Measurements from ENCODE around the gene ULK1.

ULK1 gene

GRCh38 chr12:131894313-131894860 is at the start of gene ULK1:
Gene ULK1 (plus strand): TSS chr12:131894622. CDS start chr12:131895002, 380 bp downstream.
- DNase-seq (ENCODE audit: low read depth in 1 of 2, low spot score in 1 of 2) = peak; percentile 85 to 90

GRCh38 chr12:131844656-131845055 is 49.8 kb upstream of the ULK1 start:
- DNase-seq (ENCODE audit: low read depth in 1 of 2, low spot score in 1 of 2) = no peak

GRCh38 chr12:131845121-131845520 is 49.3 kb upstream of the ULK1 start:
- no peak for DNase-seq (ENCODE audit: low read depth in 1 of 2, low spot score in 1 of 2)

GRCh38 chr12:131847456-131847855 is 47.0 kb upstream of the ULK1 start:
- no peak for DNase-seq (ENCODE audit: low read depth in 1 of 2, low spot score in 1 of 2)

- DNase-seq (ENCODE audit: low read depth in 1 of 2, low spot score in 1 of 2) = no peak
These were observed 45.7 kb upstream of the ULK1 start for GRCh38 chr12:131848753-131849152.

GRCh38 chr12:131849700-131850553 is 44.5 kb upstream of the ULK1 start:
- DNase-seq (ENCODE audit: low read depth in 1 of 2, low spot score in 1 of 2) = no peak

- no peak for DNase-seq (ENCODE audit: low read depth in 1 of 2, low spot score in 1 of 2)
These were observed 43.4 kb upstream of the ULK1 start for GRCh38 chr12:131850856-131851559.

- no peak for DNase-seq (ENCODE audit: low read depth in 1 of 2, low spot score in 1 of 2)
These were observed 42.5 kb upstream of the ULK1 start for GRCh38 chr12:131851741-131852550.

GRCh38 chr12:131852551-131853299 is 41.7 kb upstream of the ULK1 start:
- DNase-seq (ENCODE audit: low read depth in 1 of 2, low spot score in 1 of 2) = no peak

GRCh38 chr12:131853832-131854797 is 40.3 kb upstream of the ULK1 start:
- no peak for DNase-seq (ENCODE audit: low read depth in 1 of 2, low spot score in 1 of 2)

- no peak for DNase-seq (ENCODE audit: low read depth in 1 of 2, low spot score in 1 of 2)
These were observed 39.5 kb upstream of the ULK1 start for GRCh38 chr12:131854861-131855476.

- no peak for DNase-seq (ENCODE audit: low read depth in 1 of 2, low spot score in 1 of 2)
These were observed 38.8 kb upstream of the ULK1 start for GRCh38 chr12:131855521-131856142.

- DNase-seq (ENCODE audit: low read depth in 1 of 2, low spot score in 1 of 2) = no peak
These were observed 37.9 kb upstream of the ULK1 start for GRCh38 chr12:131856366-131857097.

GRCh38 chr12:131857908-131858850 is 36.2 kb upstream of the ULK1 start:
- no peak for DNase-seq (ENCODE audit: low read depth in 1 of 2, low spot score in 1 of 2)

- no peak for DNase-seq (ENCODE audit: low read depth in 1 of 2, low spot score in 1 of 2)
These were observed 33.8 kb upstream of the ULK1 start for GRCh38 chr12:131860472-131861260.

All from activated CD4-positive, alpha-beta T cell treated with anti-CD3 and anti-CD28 coated beads, Interleukin-2, amount 50 U/mL, for 24 hours (primary cell).